A549 (cell line): Measurements from ENCODE around the gene PTPRN2. TPM values are rescaled to one million over a fixed set of nuclear protein-coding genes. Genes with fewer than 3 reads are reported as not detected.

ENCODE experiments used
- ATAC-seq, 2 experiments: fragments of 200-7000 bp in 1 of 2; fragments of >200 bp in 1 of 2; cut with Nextera tagmentation in 1 of 2; cut with Tn5 transposase in 1 of 2; 3 replicates each; pipeline versions ENCODE4 v1.8.0 to v1.9.1; 2018 to 2020; ENCODE audit warnings: mild to moderate bottlenecking in 1 of 2, moderate library complexity in 1 of 2
- CTCF ChIA-PET: fragments of 300-600 bp; sonication (Branson Sonifier 250); formaldehyde crosslinking; extraction: SDS; loops from one replicate; lab custom pipeline; 2021; ENCODE audit warnings: antibody characterized with exemption, inconsistent platforms; lab: Yijun Ruan, JAX
- POLR2A ChIA-PET: fragments of 350-600 bp; formaldehyde crosslinking; extraction: SDS; loops from one replicate; lab custom pipeline; 2021; ENCODE audit warnings: antibody characterized with exemption, inconsistent platforms; lab: Yijun Ruan, JAX
- DNase-seq, 2 experiments: peaks; one replicate each; pipeline versions ENCODE4 v3.0.0 to v3.0.0-alpha.2; 2011 to 2016; ENCODE audit warnings: low read depth in 1 of 2, low spot score in 1 of 2
- FAIRE-seq: peaks from 2 replicates; lab custom pipeline; 2011; peaks lifted over from hg19 to GRCh38; lab: Jason Lieb, UNC
- H3K27ac ChIP-seq, 2 experiments: fragments of >200 bp; sonication (Bioruptor Twin); formaldehyde crosslinking; 3 replicates each; pipeline ENCODE4 v1.5.1; 2016 to 2017
- H3K4me1 ChIP-seq: fragments of >200 bp; sonication (Bioruptor Twin); formaldehyde crosslinking; 3 replicates; pipeline ENCODE4 v1.6.1; 2016
- H3K4me2 ChIP-seq: fragments of >200 bp; sonication (Bioruptor Twin); formaldehyde crosslinking; 3 replicates; pipeline ENCODE4 v1.6.1; 2016
- H3K4me3 ChIP-seq: fragments of >200 bp; sonication (Bioruptor Twin); formaldehyde crosslinking; 3 replicates; pipeline ENCODE4 v1.5.1; 2016
- H3K9me3 ChIP-seq: fragments of >200 bp; sonication (Bioruptor Twin); formaldehyde crosslinking; 3 replicates; pipeline ENCODE4 v1.6.1; 2016
- CHD4 ChIP-seq: fragments of 200-600 bp; sonication (generic); IDR thresholded peaks from 2 replicates; pipeline ENCODE4 v1.6.1; 2016; ENCODE audit warnings: antibody characterized with exemption, mild to moderate bottlenecking, borderline replicate concordance
- EHMT2 ChIP-seq: fragments of 200-600 bp; sonication (generic); IDR thresholded peaks from 2 replicates; pipeline ENCODE4 v1.6.1; 2016; ENCODE audit warnings: antibody characterized with exemption, low read depth, mild to moderate bottlenecking, moderate library complexity
- EP300 ChIP-seq, 2 experiments: fragments of >200 bp; sonication (Bioruptor Twin); formaldehyde crosslinking; IDR thresholded peaks; 2 replicates in 1 of 2; 3 replicates in 1 of 2; pipeline ENCODE4 v1.6.1; 2016 to 2017
- FOXS1 ChIP-seq: fragments of 250-450 bp; sonication (Bioruptor Pico); IDR thresholded peaks from 2 replicates; pipeline ENCODE4 v1.5.0; 2020; ENCODE audit warnings: mild to moderate bottlenecking, moderate library complexity
- GATA3 ChIP-seq: IDR thresholded peaks from 2 replicates; pipeline ENCODE4 v1.6.1; 2012; ENCODE audit warnings: borderline replicate concordance
- HDAC2 ChIP-seq: fragments of 200-600 bp; sonication (generic); IDR thresholded peaks from 2 replicates; pipeline ENCODE4 v1.6.1; 2016
- HEYL ChIP-seq: fragments of 250-450 bp; sonication (Bioruptor Pico); IDR thresholded peaks from 2 replicates; pipeline ENCODE4 v1.8.0; 2021; ENCODE audit warnings: mild to moderate bottlenecking, moderate library complexity
- HOXA7 ChIP-seq: fragments of 250-450 bp; sonication (Bioruptor Pico); IDR thresholded peaks from 2 replicates; pipeline ENCODE4 v1.5.0; 2020; ENCODE audit warnings: mild to moderate bottlenecking, moderate library complexity
- MYC ChIP-seq: IDR thresholded peaks from 2 replicates; pipeline ENCODE4 v1.6.1; 2012; ENCODE audit warnings: mild to moderate bottlenecking, inconsistent platforms, low read length, improper control_type of control experiment, borderline replicate concordance
- NFE2L2 ChIP-seq: fragments of 150-350 bp; conservative IDR thresholded peaks from 2 replicates; pipeline ENCODE4 v1.6.1; 2014; ENCODE audit warnings: low read length
- NPAS2 ChIP-seq: fragments of 250-450 bp; sonication (Bioruptor Pico); IDR thresholded peaks from 2 replicates; pipeline ENCODE4 v1.8.0; 2022; ENCODE audit warnings: mild to moderate bottlenecking, moderate library complexity, borderline replicate concordance
- POLR2A ChIP-seq: IDR thresholded peaks from 2 replicates; pipeline ENCODE4 v1.6.1; 2012; ENCODE audit warnings: mild to moderate bottlenecking, low read length
- POLR2AphosphoS2 ChIP-seq: conservative IDR thresholded peaks from 2 replicates; pipeline ENCODE4 v1.6.1; 2012; ENCODE audit warnings: low read length, improper control_type of control experiment, inconsistent platforms
- RAD21 ChIP-seq, 2 experiments: fragments of >200 bp in 1 of 2; sonication (Bioruptor Twin) in 1 of 2; formaldehyde crosslinking in 1 of 2; IDR thresholded peaks in 1 of 2; conservative IDR thresholded peaks in 1 of 2; 2 replicates in 1 of 2; 3 replicates in 1 of 2; pipeline ENCODE4 v1.6.1; 2012 to 2018; ENCODE audit warnings: inconsistent platforms in 1 of 2
- RCOR1 ChIP-seq: fragments of 150-350 bp; IDR thresholded peaks from 2 replicates; pipeline ENCODE4 v1.6.1; 2014; ENCODE audit warnings: antibody characterized with exemption, low read length, low read depth
- ZNF302 ChIP-seq: fragments of 250-450 bp; sonication (Bioruptor Pico); IDR thresholded peaks from 2 replicates; pipeline ENCODE4 v1.9.0; 2021; ENCODE audit warnings: inconsistent platforms, mild to moderate bottlenecking, moderate library complexity
- WGBS: methylation state at CpG from one replicate; pipeline ENCODE4 v1.1.6; 2017; ENCODE audit errors: missing lambda C conversion rate; 5-methylcytosine and 5-hydroxymethylcytosine counted together
- polyA plus RNA-seq, 4 experiments: library from polyadenylated mRNA; depleted of rRNA in 3 of 4; stranded (reverse); fragments of >200 nt; fragmentation: RNase III in 1 of 4; extraction: RNeasy Plus Mini Kit Qiagen cat#74134 plus additional on column Dnase treatment in 1 of 4; gene quantifications; 2 replicates in 3 of 4; 3 replicates in 1 of 4; pipeline ENCODE4 v1.2.3, GENCODE V29; 2011 to 2017

Gene PTPRN2
- polyA plus RNA-seq, 2 of the 4 experiments (the other 2 are of a cell fraction): 0.41 to 1.2 TPM

DNA sequence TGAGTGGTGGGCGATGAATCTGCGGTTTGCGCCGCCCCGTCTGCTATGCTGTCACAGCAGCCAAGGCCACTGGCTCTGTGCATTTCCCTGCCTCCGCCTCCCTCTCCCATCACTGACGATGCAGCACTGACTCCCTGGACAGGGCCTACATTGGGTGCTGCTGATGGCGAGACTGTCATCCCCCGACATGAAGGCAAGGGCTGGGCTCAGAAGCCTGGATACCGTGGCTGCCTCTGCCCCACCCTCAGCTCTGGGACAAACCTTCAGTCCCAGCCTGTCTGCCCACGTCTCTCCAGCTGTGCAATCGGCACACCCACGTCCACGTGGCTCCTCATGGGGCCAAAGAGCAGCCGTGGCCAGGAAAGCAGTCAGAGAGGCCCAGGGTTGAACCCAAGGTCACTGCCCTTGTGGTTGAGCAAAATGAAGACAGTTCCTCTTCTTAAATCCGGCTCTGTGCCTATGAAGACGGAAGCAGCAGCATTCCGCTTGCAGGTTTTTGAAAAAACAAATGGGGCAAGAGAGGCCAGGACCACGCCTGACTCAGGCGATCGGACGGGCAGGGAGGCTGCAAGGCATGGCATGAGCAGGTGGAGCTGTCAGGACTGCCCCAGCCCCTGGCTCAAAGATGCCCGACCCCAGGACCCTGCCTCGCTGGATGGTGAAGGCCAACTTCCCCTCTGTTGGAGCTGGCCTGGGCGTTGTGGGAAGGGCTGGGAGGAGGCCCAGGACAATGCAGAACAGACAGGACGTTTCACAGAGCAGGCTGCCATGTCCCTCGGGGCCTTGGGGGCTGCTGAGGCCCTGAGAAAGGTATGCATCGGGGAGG lies 733.3 kb downstream of the PTPRN2 start:
- DNase-seq (no peak), ATAC-seq (no peak), FAIRE-seq (no peak)
- Histone ChIP-seq H3K4me2 (no peak overlapping the region), H3K4me1 (no peaks in the 10 kb centered on the region), H3K9me3 (no peaks in the 10 kb centered on the region), H3K27ac (no peak overlapping the region), H3K4me3 (no peak overlapping the region)
- 50% methylated on average over 18 of the region's 28 CpGs for WGBS
- CTCF ChIA-PET: no interaction called here
- no peak for TF ChIP-seq EP300 (IDR thresholded peaks at IDR 0.05)
- POLR2A ChIA-PET: no interaction called here

DNA sequence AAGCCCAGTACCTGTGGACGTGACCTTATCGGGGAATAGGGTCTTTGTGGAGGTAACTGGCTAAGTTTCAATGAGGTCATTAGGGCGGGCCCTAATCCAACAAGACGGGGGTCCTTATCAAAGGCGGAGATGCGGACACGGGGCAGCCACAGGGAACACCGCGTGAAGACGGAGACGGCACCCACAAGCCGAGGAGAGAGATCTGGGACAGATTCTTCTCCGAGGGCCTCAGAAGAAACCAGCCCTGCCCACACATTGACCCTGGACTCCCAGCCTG lies 733.9 kb downstream of the PTPRN2 start:
- FAIRE-seq: no peak
- Histone ChIP-seq H3K4me3 (no peak overlapping the region), H3K9me3 (no peaks in the 10 kb centered on the region), H3K4me2 (no peak overlapping the region), H3K4me1 (no peaks in the 10 kb centered on the region), H3K27ac (no peak overlapping the region)
- ChIA-PET POLR2A (no interaction called here), CTCF (no interaction called here)
- WGBS: 60% methylated on average over 13 of the region's 13 CpGs
- no peak for DNase-seq
- no peak for ATAC-seq
- no peak for TF ChIP-seq GATA3
- no peak for TF ChIP-seq MYC
- TF ChIP-seq, all 56 proteins: peak for 0

DNA sequence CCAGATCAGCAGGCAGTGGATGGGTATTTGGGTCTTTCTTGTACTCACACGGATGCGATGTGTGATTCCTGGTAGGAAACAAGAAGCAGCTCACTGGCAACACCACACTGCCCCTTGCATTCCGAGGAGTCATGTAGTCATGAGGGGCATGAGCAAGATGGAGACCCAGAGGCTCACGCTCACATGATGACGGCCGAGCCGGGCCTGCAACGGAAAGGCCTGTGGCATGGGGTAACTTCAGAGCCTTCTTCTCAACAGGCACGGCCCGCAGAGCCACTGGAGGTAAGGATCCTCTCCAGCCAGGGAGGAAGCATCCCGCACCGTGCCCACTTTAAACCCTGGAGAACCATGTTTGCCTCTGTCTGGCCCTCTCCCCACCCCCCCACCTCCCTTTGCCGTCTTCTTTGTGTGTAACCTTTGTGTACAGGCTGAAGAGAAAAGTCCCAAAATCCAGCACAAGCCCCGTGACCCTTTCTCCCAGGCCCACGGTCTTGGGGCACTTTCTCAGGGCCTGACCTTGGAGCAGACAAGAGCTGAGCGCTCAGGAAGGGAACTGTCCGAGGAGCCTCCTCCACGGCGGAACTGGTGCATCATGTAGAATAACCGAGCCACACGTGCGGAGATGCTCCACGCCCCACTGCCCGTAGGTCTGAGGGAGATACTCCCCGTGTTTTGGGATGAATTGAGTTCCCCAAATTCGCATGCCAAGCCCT lies 734.4 kb downstream of the PTPRN2 start:
- Histone ChIP-seq H3K4me3 (no peak overlapping the region), H3K27ac (no peak overlapping the region), H3K9me3 (no peaks in the 10 kb centered on the region), H3K4me1 (no peaks in the 10 kb centered on the region), H3K4me2 (no peak overlapping the region)
- TF ChIP-seq RAD21 (conservative IDR thresholded peaks at IDR 0.05 in 1 of 2, IDR thresholded peaks at IDR 0.05 in 1 of 2) (no peak), EP300 (IDR thresholded peaks at IDR 0.05) (no peak), GATA3 (no peak), HOXA7 (CRISPR knock-in tag) (no peak), RCOR1 (no peak), CHD4 (no peak)
- FAIRE-seq (no peak), ATAC-seq (no peak), DNase-seq (no peak)
- ChIA-PET POLR2A (no interaction called here), CTCF (interaction anchor here (0.6 kb wide), 1 partner anchor 85 kb away, joined by 7 read pairs; no protein-coding TSS in a partner anchor)
- 57% methylated on average over 19 of the region's 26 CpGs for WGBS

DNA sequence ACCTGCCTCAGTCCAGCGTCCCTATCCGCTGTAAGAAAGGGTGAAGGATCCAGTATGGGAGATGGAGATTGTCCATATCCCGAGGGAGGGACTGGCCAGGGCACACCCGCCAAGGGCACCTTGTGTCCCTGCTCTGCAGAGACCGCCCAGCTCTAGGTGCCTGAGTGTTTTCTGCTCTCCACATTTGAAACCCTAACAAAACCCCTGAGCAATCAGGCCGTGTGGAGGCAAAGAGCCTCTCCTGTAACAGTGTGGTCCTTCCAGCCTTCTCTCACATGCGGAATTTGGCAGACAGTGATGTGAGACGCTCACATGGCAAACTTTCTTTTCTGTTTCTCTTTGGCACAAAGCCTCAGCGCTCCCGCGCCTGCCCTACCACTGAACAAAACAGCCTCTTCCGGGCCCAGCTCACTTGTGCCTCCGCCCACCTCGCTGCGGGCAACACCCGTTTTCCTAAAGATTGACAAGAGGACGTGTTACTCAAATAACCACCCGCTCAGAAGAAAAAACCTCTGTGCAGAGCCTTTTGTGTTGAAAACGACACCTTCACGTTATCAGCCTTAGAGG lies 736.0 kb downstream of the PTPRN2 start:
- H3K27ac ChIP-seq: no peak overlapping the region
- ATAC-seq: peak; percentile 32 to 51; a peak in 3 of 6 replicates
- POLR2A ChIA-PET: no interaction called here
- TF ChIP-seq FOXS1 (CRISPR knock-in tag) (no peak), POLR2AphosphoS2 (no peak), EHMT2 (no peak), ZNF302 (CRISPR knock-in tag) (no peak), NPAS2 (CRISPR knock-in tag) (no peak), NFE2L2 (no peak), POLR2A (no peak), HEYL (CRISPR knock-in tag) (no peak), HDAC2 (no peak)
- H3K4me3 ChIP-seq: no peak overlapping the region; the same call in 2 of the 3 replicates
- peak overlapping the region; percentile 37 for H3K4me2 ChIP-seq
- WGBS: 18% methylated on average over 20 of the region's 20 CpGs
- no peak for FAIRE-seq
- no peaks in the 10 kb centered on the region for H3K9me3 ChIP-seq
- CTCF ChIA-PET: no interaction called here
- DNase-seq: no peak
- no peaks in the 10 kb centered on the region for H3K4me1 ChIP-seq
